SK-N-MC (cell line): ENCODE results near the gene DNER.

Experiments
- EZH2 ChIP-seq: fragments of 200-600 bp; sonication (generic); IDR thresholded peaks from one replicate; pipeline ENCODE4 v1.6.1; 2017; ENCODE audit warnings: antibody characterized with exemption
- POLR2AphosphoS5 ChIP-seq: IDR thresholded peaks from 2 replicates; pipeline ENCODE4 v1.6.1; 2012; ENCODE audit warnings: mild to moderate bottlenecking, low read depth, low read length, borderline replicate concordance

- TF ChIP-seq POLR2AphosphoS5, result no peak
- TF ChIP-seq EZH2, result no peak
Measured at GRCh38 chr2:229371086-229371485, 343.3 kb downstream of the DNER start.
